Endothelial cell of umbilical vein (primary cell): Measurements from ENCODE around the gene STK32A. TPM values are rescaled to one million over a fixed set of nuclear protein-coding genes. Genes with fewer than 3 reads are reported as not detected.

ENCODE experiments used
- BruUV-seq: library from RNA; stranded (reverse); fragments of 400-500 nt; replicated peaks from 2 replicates; lab custom pipeline; 2021; lab: Mats Ljungman, UMichigan
- CTCF ChIA-PET: fragments of 300-600, 350-600 bp; sonication (Branson Sonifier 250); formaldehyde crosslinking; loops from one replicate; lab custom pipeline; 2021; ENCODE audit warnings: antibody characterized with exemption, inconsistent platforms; lab: Charles Lee
- POLR2A ChIA-PET: fragments of 300-600, 350-600 bp; sonication (Branson Sonifier 250); formaldehyde crosslinking; loops from one replicate; lab custom pipeline; 2021; ENCODE audit warnings: antibody characterized with exemption, inconsistent platforms; lab: Charles Lee
- DNase-seq: peaks from one replicate; pipeline ENCODE4 v3.0.0-alpha.2; 2011; ENCODE audit warnings: low read depth, low spot score
- FAIRE-seq: peaks from 2 replicates; lab custom pipeline; 2011; peaks lifted over from hg19 to GRCh38; lab: Jason Lieb, UNC
- H2AFZ ChIP-seq: 2 replicates; pipeline ENCODE4 v1.6.0; 2012; ENCODE audit warnings: low read depth, low read length, control low read depth, inconsistent platforms
- H3K27ac ChIP-seq: 2 replicates; pipeline ENCODE4 v1.5.1; 2011; ENCODE audit warnings: low read depth, mild to moderate bottlenecking, control low read depth, low read length, moderate library complexity; ENCODE audit not compliant: insufficient read depth
- H3K27me3 ChIP-seq, 2 experiments: 2 replicates each; pipeline versions ENCODE4 v1.6.0 to v1.6.1; 2011; ENCODE audit warnings: low read length in 2 of 2, mixed read lengths in 1 of 2; ENCODE audit not compliant: control insufficient read depth in 2 of 2, insufficient read depth in 2 of 2
- H3K36me3 ChIP-seq, 2 experiments: 2 replicates in 1 of 2; 3 replicates in 1 of 2; pipeline ENCODE4 v1.5.1; 2011; ENCODE audit warnings: low read length in 2 of 2, mild to moderate bottlenecking in 1 of 2, moderate library complexity in 1 of 2; ENCODE audit not compliant: control insufficient read depth in 2 of 2, insufficient read depth in 2 of 2; ENCODE audit errors: extremely low read depth in 1 of 2
- H3K4me1 ChIP-seq: 3 replicates; pipeline ENCODE4 v1.5.1; 2011; ENCODE audit warnings: mild to moderate bottlenecking, low read length; ENCODE audit not compliant: control insufficient read depth, insufficient read depth; ENCODE audit errors: extremely low read depth
- H3K4me2 ChIP-seq: 2 replicates; pipeline ENCODE4 v1.6.1; 2011; ENCODE audit warnings: low read length, control low read depth, mixed read lengths; ENCODE audit not compliant: insufficient read depth
- H3K4me3 ChIP-seq, 3 experiments: fragments of 200-600 bp in 1 of 3; sonication (generic), shearing (Covaris generic) in 1 of 3; replicated peaks in 1 of 3; 2 replicates each; pipeline ENCODE4 v1.5.1; 2011 to 2016; ENCODE audit warnings: control low read depth in 3 of 3, low read length in 3 of 3, mild to moderate bottlenecking in 2 of 3, inconsistent platforms in 1 of 3, low read depth in 1 of 3, moderate library complexity in 1 of 3; ENCODE audit not compliant: insufficient read depth in 1 of 3
- H3K79me2 ChIP-seq: 2 replicates; pipeline ENCODE4 v1.6.0; 2012; ENCODE audit warnings: low read length, inconsistent platforms; ENCODE audit not compliant: control insufficient read depth, insufficient read depth
- H3K9ac ChIP-seq: replicated peaks from 2 replicates; pipeline ENCODE3; 2011; ENCODE audit warnings: low read length, control low read depth; ENCODE audit not compliant: insufficient read depth; ENCODE audit errors: extremely low read depth
- H3K9me1 ChIP-seq: replicated peaks from 3 replicates; pipeline ENCODE4 v1.6.0; 2011; ENCODE audit warnings: mild to moderate bottlenecking, low read length; ENCODE audit not compliant: control insufficient read depth, insufficient read depth; ENCODE audit errors: extremely low read depth
- H3K9me3 ChIP-seq: replicated peaks from 2 replicates; pipeline ENCODE4 v1.5.1; 2012; ENCODE audit warnings: low read length, inconsistent platforms; ENCODE audit not compliant: control insufficient read depth, insufficient read depth
- H4K20me1 ChIP-seq: replicated peaks from 2 replicates; pipeline ENCODE3; 2011; ENCODE audit warnings: mild to moderate bottlenecking, low read length; ENCODE audit not compliant: control insufficient read depth, insufficient read depth; ENCODE audit errors: extremely low read depth
- EZH2 ChIP-seq: IDR thresholded peaks from 2 replicates; pipeline ENCODE4 v1.6.1; 2012; ENCODE audit warnings: borderline replicate concordance, low read depth, mild to moderate bottlenecking, moderate library complexity, low read length, inconsistent platforms; ENCODE audit not compliant: severe bottlenecking
- FOS ChIP-seq: IDR thresholded peaks from 2 replicates; pipeline ENCODE4 v1.6.1; 2011; ENCODE audit warnings: mild to moderate bottlenecking, low read length, moderate library complexity, borderline replicate concordance; ENCODE audit not compliant: insufficient read depth
- MYC ChIP-seq: IDR thresholded peaks from one replicate; pipeline ENCODE4 v1.6.1; 2011; ENCODE audit warnings: mild to moderate bottlenecking, low read depth, low read length
- POLR2AphosphoS5 ChIP-seq: IDR thresholded peaks from 2 replicates; pipeline ENCODE4 v1.6.1; 2012; ENCODE audit warnings: low read depth, mild to moderate bottlenecking, control low read depth, low read length, moderate library complexity; ENCODE audit not compliant: insufficient read depth
- dilution Hi-C: fragments of 300-500 bp; cut with MboI; formaldehyde crosslinking; loops from one replicate; pipeline ENCODE4 v1.15.0; 2019; ENCODE audit warnings: low sequenced_read_pairs; ENCODE audit not compliant: extremely low pct_ligation_motif_present
- intact Hi-C: fragments of 100-400 bp; cut with micrococcal nuclease; formaldehyde crosslinking; loops from one replicate; pipeline ENCODE4 v1.10.0; 2022
- polyA plus RNA-seq, 4 experiments: library from polyadenylated mRNA; depleted of rRNA in 3 of 4; stranded (reverse) in 3 of 4; unstranded in 1 of 4; fragments of >200 nt; gene quantifications; 2 replicates each; pipeline versions ENCODE4 v1.2.1 to v1.2.3, GENCODE V29; 2011 to 2012; ENCODE audit warnings: missing spikeins in 1 of 4
- total RNA-seq: library from RNA; stranded (reverse); gene quantifications from 2 replicates; pipeline ENCODE4 v1.2.3, GENCODE V29; 2021

STK32A gene
- total and polyA plus RNA-seq, 2 donors (not counting 3 experiments of a cell fraction or from before 2014, with no cell fraction given): not detected

DNA sequence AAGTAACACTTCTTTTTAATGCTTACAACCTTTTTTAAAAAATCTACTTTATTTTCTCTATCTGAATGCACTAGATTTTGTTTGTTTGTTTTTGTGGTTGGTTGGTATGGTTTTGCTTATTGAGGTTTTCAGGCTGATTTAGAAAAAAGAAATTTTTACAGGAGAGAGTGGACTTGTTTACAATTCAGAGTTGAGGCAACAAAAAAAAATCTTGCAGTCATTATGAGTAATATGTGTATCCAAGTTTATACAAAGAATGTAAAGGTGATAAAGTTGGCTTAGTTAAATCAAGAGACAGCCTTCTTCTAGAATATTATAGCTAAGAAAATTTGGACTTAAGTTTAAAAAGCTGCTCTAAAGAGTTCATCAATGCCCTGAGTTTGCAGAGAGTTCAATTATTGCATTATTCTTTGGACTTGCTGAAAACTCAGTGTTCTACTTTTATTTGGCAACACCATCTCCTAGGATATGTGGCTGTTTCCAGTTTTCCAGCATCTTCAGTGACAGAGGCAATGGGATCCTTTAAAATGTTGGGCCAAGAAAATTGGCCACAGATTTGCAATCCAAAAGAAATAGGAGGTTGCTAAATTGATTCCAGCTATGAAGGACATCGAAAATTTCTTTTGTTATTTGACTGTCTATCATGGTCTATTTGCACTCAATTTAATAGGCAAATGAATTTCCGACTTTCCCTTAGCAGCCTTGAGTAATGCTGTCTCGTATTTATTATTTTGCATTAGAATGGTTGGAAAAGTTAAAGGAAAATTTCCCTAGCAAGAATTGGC, 10.7 kb downstream of the STK32A start:
- no TSS peak for BruUV-seq
- ChIA-PET POLR2A (no interaction called here), CTCF (interaction anchor here (1.0 to 1.9 kb wide), 3 partner anchors 57 to 333 kb away, joined by 3 to 7 read pairs (median 6); no protein-coding TSS in a partner anchor)
- no peaks in the 10 kb centered on the region for H3K9me1 ChIP-seq
- no peak overlapping the region for H3K27ac ChIP-seq
- peaks cover 0 to 15% of the 10 kb centered on the region in 2 experiments for H3K27me3 ChIP-seq
- H4K20me1 ChIP-seq: no peaks in the 10 kb centered on the region
- TF ChIP-seq POLR2AphosphoS5: no peak
- no peak for TF ChIP-seq FOS
- H3K4me2 ChIP-seq: no peak overlapping the region
- intact Hi-C loops: no loop called here
- H2AFZ ChIP-seq: no peak overlapping the region
- no peak for DNase-seq
- H3K9me3 ChIP-seq: no peaks in the 10 kb centered on the region
- no peak overlapping the region for H3K4me3 ChIP-seq
- H3K9ac ChIP-seq: no peak overlapping the region
- no peaks in the 10 kb centered on the region for H3K36me3 ChIP-seq
- FAIRE-seq: no peak
- no peaks in the 10 kb centered on the region for H3K79me2 ChIP-seq
- dilution Hi-C loops: no loop called here
- no peaks in the 10 kb centered on the region for H3K4me1 ChIP-seq

DNA sequence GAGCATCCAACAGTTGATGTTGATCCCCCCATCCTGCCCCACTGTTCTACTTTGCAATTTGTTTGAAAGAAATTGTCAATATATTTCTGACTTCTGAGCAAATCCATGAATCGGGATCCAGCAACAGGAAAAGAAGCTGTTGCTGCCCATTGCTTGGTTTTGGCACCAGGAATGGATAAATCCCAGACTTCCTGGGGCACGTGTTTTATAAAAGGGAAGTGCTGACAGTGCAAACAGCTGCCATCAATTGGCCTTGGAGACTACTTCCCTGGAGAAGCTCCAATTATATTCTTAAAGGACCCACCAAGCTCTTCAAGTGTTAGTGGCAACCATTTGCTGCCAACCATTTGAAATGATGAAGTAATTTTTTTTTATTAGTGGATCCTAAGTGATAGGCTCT, 13.7 kb downstream of the STK32A start:
- H3K9me3 ChIP-seq: no peaks in the 10 kb centered on the region
- DNase-seq (no peak), FAIRE-seq (no peak)
- no peaks in the 10 kb centered on the region for H3K4me1 ChIP-seq
- H3K9me1 ChIP-seq: no peaks in the 10 kb centered on the region
- ChIA-PET CTCF (interaction anchor here (0.8 to 1.5 kb wide), 5 partner anchors 8 to 330 kb away, joined by 3 to 4 read pairs (median 3); no protein-coding TSS in a partner anchor), POLR2A (no interaction called here)
- H4K20me1 ChIP-seq: no peaks in the 10 kb centered on the region
- no peak overlapping the region for H3K9ac ChIP-seq
- TF ChIP-seq MYC (no peak), EZH2 (no peak)
- H3K36me3 ChIP-seq: no peaks in the 10 kb centered on the region
- H3K27me3 ChIP-seq: peaks cover 0 to 12% of the 10 kb centered on the region in 2 experiments
- no peak overlapping the region for H3K27ac ChIP-seq
- no TSS peak for BruUV-seq
- no peak overlapping the region for H3K4me2 ChIP-seq
- H3K4me3 ChIP-seq: no peak overlapping the region
- H2AFZ ChIP-seq: no peak overlapping the region
- H3K79me2 ChIP-seq: no peaks in the 10 kb centered on the region
- dilution Hi-C loops: no loop called here
- intact Hi-C loops: no loop called here
